ENCODE measurements around the gene MTHFD1L.
"Not testable (repeated sequence)": the region's sequence is repeated elsewhere in the genome, so short reads cannot be mapped to it uniquely, and the experiment has no call there.

Gene MTHFD1L

GRCh38 chr6:151070631-151071051 lies 205.1 kb downstream of the MTHFD1L start:
- no peak for DNase-seq

GRCh38 chr6:151071295-151071694 lies 205.8 kb downstream of the MTHFD1L start:
- DNase-seq, result no peak

DNA sequence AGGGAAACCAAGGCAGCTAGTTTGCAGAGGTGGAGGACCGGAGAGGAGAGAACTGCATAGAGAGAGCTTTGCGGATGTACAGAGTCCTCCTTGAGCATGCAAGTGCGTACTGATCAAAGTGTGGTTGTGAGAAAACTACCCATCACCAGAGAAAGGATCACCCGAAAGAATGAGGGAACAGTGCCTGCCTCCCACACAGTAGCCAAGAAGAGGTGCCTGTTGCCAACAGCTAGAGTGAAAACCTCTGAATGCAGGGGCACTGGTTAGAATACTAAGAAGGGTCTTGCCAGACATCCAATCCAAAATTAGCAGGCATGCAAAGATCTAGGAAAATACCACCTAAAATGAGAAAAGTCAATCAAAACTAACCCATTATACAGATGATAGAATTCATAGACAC lies 207.6 kb downstream of the MTHFD1L start:
- DNase-seq, result no peak

- DNase-seq, result no peak
Measured at GRCh38 chr6:151073701-151074100, 208.2 kb downstream of the MTHFD1L start.

DNA sequence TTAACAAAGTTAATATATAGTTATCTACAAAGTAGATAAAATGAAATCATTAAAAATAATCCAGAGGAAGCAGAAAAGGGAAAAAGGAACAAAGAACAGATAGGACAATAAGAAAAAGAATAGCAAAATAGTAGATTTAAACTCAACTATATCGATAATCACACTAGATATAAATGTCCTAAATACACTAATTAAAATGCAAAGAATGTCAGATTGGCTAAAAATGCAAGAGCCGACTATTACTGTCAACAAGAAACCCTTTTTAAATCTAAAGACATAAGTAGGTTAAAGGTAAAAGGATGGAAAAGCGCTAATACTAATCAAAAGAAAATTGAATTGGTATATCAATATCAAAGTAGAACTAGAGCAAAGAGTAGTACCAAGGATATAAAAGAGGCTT lies 209.5 kb downstream of the MTHFD1L start:
- no peak for DNase-seq

GRCh38 chr6:151075527-151075926 lies 210.0 kb downstream of the MTHFD1L start:
- DNase-seq, result no peak

GRCh38 chr6:151075930-151076555 lies 210.5 kb downstream of the MTHFD1L start:
- DNase-seq, result no peak

- no peak for DNase-seq
Measured at GRCh38 chr6:151078655-151079054, 213.2 kb downstream of the MTHFD1L start.

- DNase-seq, result no peak
Measured at GRCh38 chr6:151081656-151082055, 216.2 kb downstream of the MTHFD1L start.

DNA sequence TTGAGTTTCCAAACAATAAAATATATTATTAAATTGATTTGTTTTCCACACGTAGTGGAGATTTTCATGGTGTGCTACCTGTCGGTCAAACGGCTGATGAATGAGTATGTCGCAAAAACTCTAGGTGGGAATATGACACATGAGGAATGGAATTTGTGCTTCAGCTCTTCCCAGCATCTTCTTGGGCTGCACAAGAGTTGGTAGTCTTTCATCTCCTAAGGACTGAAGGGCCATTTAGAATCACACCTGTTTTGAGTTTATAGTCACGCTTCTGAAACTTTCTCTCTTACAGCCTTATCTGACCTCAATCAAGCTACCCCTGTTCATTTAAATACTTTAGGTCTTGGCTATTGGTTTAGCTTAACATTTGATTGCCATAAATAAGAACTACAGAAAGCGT lies 216.6 kb downstream of the MTHFD1L start:
- no peak for DNase-seq

GRCh38 chr6:151084275-151084674 lies 218.8 kb downstream of the MTHFD1L start:
- no peak for DNase-seq

- DNase-seq, result not testable (repeated sequence)
Measured at GRCh38 chr6:151087055-151087454, 221.6 kb downstream of the MTHFD1L start.

DNA sequence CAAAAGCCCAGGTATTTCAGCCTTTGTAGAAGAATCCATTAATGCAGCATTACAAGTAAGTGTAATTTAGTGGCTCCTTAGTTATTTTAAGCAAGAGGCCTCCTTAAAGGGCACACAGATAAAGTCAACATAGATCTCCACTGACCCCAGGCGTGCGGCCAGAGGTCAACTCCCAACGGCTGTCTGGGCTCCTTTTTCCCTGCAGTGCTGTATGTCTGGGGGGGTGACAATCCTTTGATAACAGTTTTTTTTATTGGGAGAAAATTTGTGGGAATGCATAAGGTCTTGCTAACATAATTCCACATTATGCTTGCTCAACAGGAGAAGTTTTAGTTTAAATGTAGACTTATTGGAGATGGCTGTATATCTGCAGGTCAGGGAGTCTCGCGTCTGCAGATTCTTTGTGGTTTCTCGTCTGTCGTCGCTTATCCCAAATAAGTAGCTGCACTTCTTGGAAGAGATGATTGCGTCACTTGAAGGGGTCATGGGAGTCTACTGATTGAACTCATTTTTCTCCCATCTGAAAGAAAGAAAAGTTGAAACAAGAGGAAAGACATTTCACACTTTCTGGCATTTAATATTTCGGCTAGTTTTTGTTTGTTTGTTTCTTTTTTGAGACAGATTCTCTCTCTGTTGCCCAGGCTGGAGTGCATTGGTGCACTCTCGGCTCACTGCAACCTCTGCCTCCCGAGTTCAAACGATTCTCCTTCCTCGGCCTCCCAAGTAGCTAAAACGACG lies 222.5 kb downstream of the MTHFD1L start:
- DNase-seq, result no peak

DNA sequence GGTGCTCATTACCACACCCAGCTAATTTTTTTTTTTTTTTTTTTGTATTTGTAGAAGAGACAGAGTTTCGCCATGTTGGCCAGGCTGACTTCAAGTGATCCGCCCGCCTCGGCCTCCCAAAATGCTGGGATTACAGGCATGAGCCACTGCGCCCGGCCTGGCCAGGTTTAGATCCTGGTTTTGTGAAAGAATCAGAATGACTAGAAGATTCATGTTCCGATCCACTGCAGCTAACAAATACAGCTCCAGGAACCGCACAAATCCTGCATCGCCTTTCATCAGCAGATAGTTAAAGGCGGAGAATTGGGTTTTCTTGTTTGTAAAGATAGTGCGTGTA lies 223.1 kb downstream of the MTHFD1L start:
- DNase-seq, result no peak

GRCh38 chr6:151088963-151089362 lies 223.5 kb downstream of the MTHFD1L start:
- no peak for DNase-seq

- DNase-seq, result no peak
Measured at GRCh38 chr6:151089978-151090377, 224.5 kb downstream of the MTHFD1L start.

- no peak for DNase-seq
Measured at GRCh38 chr6:151091571-151091970, 226.1 kb downstream of the MTHFD1L start.

DNA sequence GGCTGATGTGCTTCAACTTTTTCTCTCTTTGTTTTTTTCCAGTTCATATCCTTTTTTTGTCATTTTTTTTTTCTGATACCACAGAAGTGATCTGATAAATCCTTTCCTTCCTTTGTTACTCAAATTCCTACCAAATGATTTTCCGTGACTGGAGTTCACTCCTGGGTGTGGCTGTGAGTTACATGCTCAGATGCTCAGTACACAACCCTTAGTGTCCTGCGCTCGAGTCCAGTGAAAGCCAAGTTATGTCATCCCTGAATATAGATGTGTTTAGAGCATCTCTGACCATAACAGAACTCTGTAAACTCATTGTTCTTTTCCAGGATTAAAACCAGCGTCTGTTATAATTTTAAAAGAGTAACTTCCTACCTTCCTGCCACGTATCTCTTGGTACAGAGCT lies 227.1 kb downstream of the MTHFD1L start:
- no peak for DNase-seq

- no peak for DNase-seq
Measured at GRCh38 chr6:151093706-151094105, 228.2 kb downstream of the MTHFD1L start.

GRCh38 chr6:151095538-151096254 lies 230.2 kb downstream of the MTHFD1L start:
- no peak for DNase-seq

DNA sequence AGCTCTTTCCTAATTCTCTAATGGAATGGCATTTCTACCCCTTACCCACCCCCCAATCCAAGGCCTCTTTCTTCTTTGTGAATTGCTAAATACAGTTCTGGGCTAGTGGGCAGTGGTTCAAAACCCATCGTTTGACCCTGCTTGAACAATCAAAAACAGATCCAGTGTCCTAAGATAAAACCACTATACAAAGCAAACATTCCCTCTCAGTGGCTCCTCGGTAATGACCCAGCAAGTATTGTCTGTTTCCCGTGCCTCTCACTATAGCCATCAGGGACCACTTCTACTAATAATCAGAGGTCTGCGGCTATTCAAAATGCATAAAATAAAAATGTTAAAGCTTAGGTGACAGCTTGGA lies 230.7 kb downstream of the MTHFD1L start:
- no peak for DNase-seq

GRCh38 chr6:151096691-151097606 lies 231.4 kb downstream of the MTHFD1L start:
- no peak for DNase-seq

- DNase-seq, result no peak
Measured at GRCh38 chr6:151098166-151098565, 232.7 kb downstream of the MTHFD1L start.
